ENCODE results near the gene ALG2. TPM values are rescaled to one million over a fixed set of nuclear protein-coding genes. Genes with fewer than 3 reads are reported as not detected.

Gene ALG2
- total and polyA plus RNA-seq, 5 experiments from 2014 or later: 16.1 to 23.7 (median 17.8) TPM

DNA sequence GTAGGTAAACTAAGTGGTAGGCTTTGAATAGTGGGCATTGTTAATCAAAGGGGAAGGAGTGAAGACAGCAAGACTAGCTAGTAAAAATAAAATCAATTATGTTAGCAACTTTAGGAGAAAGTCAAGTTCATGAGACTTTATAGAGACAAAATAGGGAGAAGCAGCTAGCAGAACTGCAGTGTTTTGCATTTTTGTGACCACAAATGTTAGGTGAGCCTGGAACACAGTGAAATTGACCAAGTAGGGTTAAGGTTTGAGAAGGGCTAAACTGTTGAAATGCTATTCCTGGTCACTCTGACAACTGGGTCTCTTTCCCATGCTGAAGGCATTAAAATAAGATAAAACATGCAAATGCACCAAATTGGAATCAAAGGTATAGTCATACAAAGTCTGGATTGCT is 13.3 kb upstream of the ALG2 start:
- peaks cover 4 to 19% (median 6%) of the 10 kb centered on the region in 4 donors for H3K4me1 Mint-ChIP-seq
- no peak for DNase-seq
- H3K27me3 Mint-ChIP-seq: no peaks in the 10 kb centered on the region
- peak overlapping the region in 1 of 10 donors; percentile 4 for H3K27ac Mint-ChIP-seq
- H3K9me3 Mint-ChIP-seq: no peaks in the 10 kb centered on the region
- POLR2A ChIA-PET: no interaction called here
- peaks cover 2 to 56% (median 19%) of the 10 kb centered on the region in 3 donors for H3K36me3 Mint-ChIP-seq
- no peak for ATAC-seq
- H3K4me3 Mint-ChIP-seq: no peak overlapping the region

DNA sequence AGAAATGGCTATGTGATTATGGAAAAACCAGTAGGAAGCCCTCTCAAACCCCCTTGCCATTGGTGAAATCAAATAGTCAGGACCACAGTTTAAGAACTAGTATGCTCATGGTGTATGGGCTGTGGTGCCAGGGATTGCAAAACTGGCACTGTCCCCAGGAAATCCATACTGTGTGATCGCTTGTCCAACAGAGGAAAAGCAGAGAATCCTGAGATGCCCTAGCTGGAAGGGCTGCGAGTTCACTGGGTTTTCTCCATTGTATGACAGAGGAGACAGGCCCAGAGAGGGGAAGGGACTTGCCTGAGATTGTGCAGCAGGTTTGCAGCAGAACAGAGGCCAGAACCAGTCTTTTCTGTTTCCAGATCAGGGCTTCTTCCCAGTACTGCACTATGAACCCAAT is 12.9 kb upstream of the ALG2 start:
- POLR2A ChIA-PET: interaction anchor here (1.3 kb wide), 1 partner anchor 12 kb away, joined by 3 read pairs; the partner anchor contains the start of gene SEC61B
- peaks cover 0 to 52% (median 16%) of the 10 kb centered on the region in 3 donors for H3K36me3 Mint-ChIP-seq
- H3K27me3 Mint-ChIP-seq: no peaks in the 10 kb centered on the region
- DNase-seq: no peak
- H3K9me3 Mint-ChIP-seq: no peaks in the 10 kb centered on the region
- no peak overlapping the region for H3K4me3 Mint-ChIP-seq
- H3K4me1 Mint-ChIP-seq: peaks cover 4 to 19% (median 6%) of the 10 kb centered on the region in 4 donors
- H3K27ac Mint-ChIP-seq: peak overlapping the region in 1 of 10 donors; percentile 4
- no peak for ATAC-seq

DNA sequence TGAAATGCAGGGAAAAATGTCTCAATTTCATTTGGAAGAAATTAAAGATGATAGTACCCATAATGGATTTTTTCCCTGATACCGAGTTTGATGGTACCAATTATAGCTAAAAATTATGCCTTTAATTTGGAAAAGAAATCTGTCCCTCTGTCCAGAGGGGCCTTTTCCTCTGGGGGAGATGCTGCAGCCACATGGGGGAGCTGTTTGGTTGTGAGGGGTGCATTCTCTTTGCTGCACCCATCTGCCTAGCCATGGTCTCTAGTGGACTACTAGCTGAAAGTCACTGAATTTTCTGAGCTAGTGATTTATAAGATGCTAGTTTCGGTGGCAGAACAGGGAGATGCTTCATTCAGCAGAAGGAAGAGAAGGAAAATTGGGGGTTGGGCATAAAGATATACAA is 10.0 kb upstream of the ALG2 start:
- Mint-ChIP-seq H3K27ac (peak overlapping the region in 1 of 10 donors; percentile 26), H3K36me3 (peaks cover 0 to 59% (median 9%) of the 10 kb centered on the region in 3 donors), H3K9me3 (no peaks in the 10 kb centered on the region), H3K4me1 (peaks cover 6 to 18% (median 13%) of the 10 kb centered on the region in 4 donors), H3K4me3 (no peak overlapping the region), H3K27me3 (no peaks in the 10 kb centered on the region)
- DNase-seq (peak in 2 of 10 donors; percentile 9 to 18), ATAC-seq (peak in 1 of 2 donors; percentile 37)
- POLR2A ChIA-PET: interaction anchor here (0.6 kb wide), 1 partner anchor 24 kb away, joined by 3 read pairs; no protein-coding TSS in a partner anchor

DNA sequence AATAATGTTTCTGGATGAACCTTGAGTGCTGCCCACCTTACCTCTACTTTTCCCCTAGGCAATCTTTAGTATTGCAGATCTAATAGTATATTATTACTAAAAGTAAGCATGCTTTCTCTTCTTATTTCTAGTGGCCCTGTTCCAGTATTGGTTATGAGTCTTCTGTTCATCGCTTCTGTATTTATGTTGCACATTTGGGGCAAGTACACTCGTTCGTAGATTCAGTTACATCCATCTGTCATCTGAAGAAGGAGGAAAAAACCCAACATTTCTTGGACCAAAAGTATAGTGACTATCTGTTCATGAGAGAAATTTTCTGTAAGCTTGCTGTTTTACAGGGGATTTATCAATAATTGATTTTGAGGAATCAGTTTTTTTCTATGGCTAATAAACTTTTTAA is 8.5 kb upstream of the ALG2 start:
- Mint-ChIP-seq H3K36me3 (peaks cover 0 to 72% (median 9%) of the 10 kb centered on the region in 3 donors), H3K27ac (peak overlapping the region in 1 of 10 donors; percentile 62), H3K9me3 (no peaks in the 10 kb centered on the region), H3K4me1 (peaks cover 11 to 24% (median 19%) of the 10 kb centered on the region in 4 donors), H3K27me3 (no peaks in the 10 kb centered on the region), H3K4me3 (no peak overlapping the region)
- ATAC-seq (no peak), DNase-seq (no peak)
- POLR2A ChIA-PET: no interaction called here

DNA sequence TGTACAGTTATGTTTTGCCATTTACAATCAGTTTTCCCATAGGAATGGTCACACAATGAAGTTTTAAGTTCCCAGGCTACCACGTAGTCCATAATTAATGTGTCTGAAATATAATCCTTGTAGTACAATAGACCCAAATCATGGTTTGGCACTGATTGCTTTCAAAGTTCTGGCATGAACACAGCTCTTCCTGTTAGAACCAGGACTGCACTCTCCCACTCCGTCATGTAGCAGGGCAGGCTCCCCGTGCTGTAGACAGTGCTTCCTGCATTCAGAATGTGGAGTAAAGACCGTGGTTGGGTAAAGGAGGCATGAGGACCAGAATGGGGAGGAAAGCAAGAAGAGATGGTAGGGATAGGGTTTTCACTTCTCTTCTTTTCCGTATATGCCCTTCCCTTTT is 4.3 kb upstream of the ALG2 start:
- Mint-ChIP-seq H3K4me3 (peak overlapping the region in 1 of 10 donors; percentile 10), H3K36me3 (peaks cover 0 to 64% (median 6%) of the 10 kb centered on the region in 3 donors), H3K4me1 (peaks cover 30 to 56% (median 53%) of the 10 kb centered on the region in 4 donors), H3K27me3 (no peaks in the 10 kb centered on the region), H3K9me3 (no peaks in the 10 kb centered on the region), H3K27ac (peak overlapping the region in 2 of 10 donors; percentile 41 to 56)
- DNase-seq (no peak), ATAC-seq (no peak)
- POLR2A ChIA-PET: no interaction called here

DNA sequence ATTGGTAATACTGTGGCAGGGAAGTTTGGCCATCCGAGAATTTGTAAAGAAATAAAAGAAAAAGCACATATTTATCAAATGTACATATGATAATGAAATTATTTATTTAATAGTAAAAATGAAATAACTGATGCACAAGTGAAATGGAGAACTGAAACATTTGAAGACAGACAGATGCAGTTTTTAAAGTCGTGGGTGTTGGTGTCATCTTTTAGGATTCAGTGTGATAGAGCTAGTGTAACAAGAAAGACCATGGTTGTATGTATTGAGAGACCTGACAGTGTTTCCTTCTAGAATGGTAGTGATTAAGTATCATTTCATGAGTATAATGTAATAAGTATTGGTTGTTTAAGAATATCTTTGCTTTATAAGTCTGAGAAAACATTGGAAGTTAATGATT is 2.7 kb upstream of the ALG2 start:
- H3K27ac Mint-ChIP-seq: peak overlapping the region in 5 of 10 donors; percentile 17 to 73 (median 27)
- peaks cover 37 to 68% (median 67%) of the 10 kb centered on the region in 4 donors for H3K4me1 Mint-ChIP-seq
- POLR2A ChIA-PET: interaction anchor here (1.3 kb wide), 1 partner anchor 8 kb away, joined by 3 read pairs; no protein-coding TSS in a partner anchor
- H3K4me3 Mint-ChIP-seq: peak overlapping the region in 6 of 10 donors; percentile 8 to 98 (median 68)
- H3K27me3 Mint-ChIP-seq: no peaks in the 10 kb centered on the region
- peaks cover 0 to 54% (median 6%) of the 10 kb centered on the region in 3 donors for H3K36me3 Mint-ChIP-seq
- DNase-seq (no peak), ATAC-seq (no peak)
- no peaks in the 10 kb centered on the region for H3K9me3 Mint-ChIP-seq

DNA sequence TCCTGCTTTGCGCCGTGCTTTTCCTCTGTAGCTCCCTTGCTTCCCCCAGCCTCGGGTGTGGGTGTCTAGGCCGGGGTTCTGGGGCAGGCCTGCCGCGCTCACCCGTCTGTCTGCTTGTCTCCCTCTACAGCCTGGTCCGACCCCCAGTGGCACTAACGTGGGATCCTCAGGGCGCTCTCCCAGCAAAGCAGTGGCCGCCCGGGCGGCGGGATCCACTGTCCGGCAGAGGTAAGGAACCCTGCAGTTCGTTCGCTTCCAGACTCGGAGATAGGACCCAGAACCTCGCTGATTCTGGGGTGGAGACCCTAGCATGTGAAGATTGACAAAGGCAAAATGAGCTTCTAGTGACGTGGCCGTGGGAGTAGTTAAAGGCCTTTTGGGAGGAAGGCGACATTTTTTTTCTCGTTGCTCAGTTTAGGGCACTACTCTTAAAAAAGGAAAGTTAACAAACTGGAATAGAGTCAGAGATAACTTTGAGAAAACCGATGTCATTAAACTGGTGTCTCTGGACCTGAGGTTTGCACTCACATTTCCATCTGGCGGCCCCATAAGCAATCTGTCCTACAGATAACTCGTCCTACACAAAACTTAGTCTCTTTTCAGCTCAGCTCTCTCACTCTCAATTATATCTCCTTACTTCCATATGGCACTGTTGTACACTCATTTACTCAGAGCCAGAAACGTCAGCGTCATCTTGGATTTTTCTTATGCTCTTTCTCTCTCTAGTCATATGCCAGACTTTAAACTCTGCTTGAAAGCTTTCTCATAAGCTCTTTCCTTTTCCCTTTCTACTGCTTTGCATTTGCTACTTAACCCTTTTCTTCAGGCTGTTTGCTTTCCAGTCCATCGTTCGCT is 901 bp upstream of the ALG2 start:
- H3K27ac Mint-ChIP-seq: peak overlapping the region; percentile 99 to 100 (median 100)
- DNase-seq (no peak), ATAC-seq (peak in 1 of 2 donors; percentile 41)
- peaks cover 9 to 52% (median 11%) of the 10 kb centered on the region in 3 donors for H3K36me3 Mint-ChIP-seq
- H3K27me3 Mint-ChIP-seq: no peaks in the 10 kb centered on the region
- no peaks in the 10 kb centered on the region for H3K9me3 Mint-ChIP-seq
- POLR2A ChIA-PET: interaction anchor here (0.6 to 1.8 kb wide), 9 partner anchors 11 to 597 kb away, joined by 3 to 5 read pairs (median 3); no protein-coding TSS in a partner anchor
- peak overlapping the region; percentile 95 to 100 (median 98) for H3K4me3 Mint-ChIP-seq
- peaks cover 43 to 82% (median 79%) of the 10 kb centered on the region in 4 donors for H3K4me1 Mint-ChIP-seq

DNA sequence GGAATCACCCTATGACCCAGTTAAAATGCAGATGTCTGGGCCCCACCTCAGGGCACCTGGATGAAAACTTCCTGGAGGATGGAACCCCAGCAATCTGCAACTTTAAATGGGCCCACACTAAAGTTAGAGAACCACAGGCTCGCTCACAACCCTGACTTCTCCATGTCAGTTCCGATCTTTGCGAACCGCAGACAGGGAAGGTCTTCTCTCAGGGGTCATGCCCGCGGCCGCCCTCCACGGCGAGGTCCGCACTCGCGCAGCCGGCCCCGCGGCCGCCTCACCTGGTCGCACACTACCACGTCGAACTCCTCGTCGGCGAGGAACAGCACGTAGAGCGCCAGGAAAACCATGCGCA is 499 bp downstream of the ALG2 start:
- H3K4me1 Mint-ChIP-seq: peaks cover 45 to 88% (median 83%) of the 10 kb centered on the region in 4 donors
- peaks cover 13 to 54% (median 16%) of the 10 kb centered on the region in 3 donors for H3K36me3 Mint-ChIP-seq
- no peaks in the 10 kb centered on the region for H3K27me3 Mint-ChIP-seq
- DNase-seq (no peak), ATAC-seq (no peak)
- H3K4me3 Mint-ChIP-seq: peak overlapping the region; percentile 85 to 100 (median 98)
- peak overlapping the region; percentile 81 to 100 (median 92) for H3K27ac Mint-ChIP-seq
- POLR2A ChIA-PET: interaction anchor here (0.7 to 1.8 kb wide), 5 partner anchors 9 to 274 kb away, joined by 3 to 5 read pairs (median 4); no protein-coding TSS in a partner anchor
- H3K9me3 Mint-ChIP-seq: no peaks in the 10 kb centered on the region

DNA sequence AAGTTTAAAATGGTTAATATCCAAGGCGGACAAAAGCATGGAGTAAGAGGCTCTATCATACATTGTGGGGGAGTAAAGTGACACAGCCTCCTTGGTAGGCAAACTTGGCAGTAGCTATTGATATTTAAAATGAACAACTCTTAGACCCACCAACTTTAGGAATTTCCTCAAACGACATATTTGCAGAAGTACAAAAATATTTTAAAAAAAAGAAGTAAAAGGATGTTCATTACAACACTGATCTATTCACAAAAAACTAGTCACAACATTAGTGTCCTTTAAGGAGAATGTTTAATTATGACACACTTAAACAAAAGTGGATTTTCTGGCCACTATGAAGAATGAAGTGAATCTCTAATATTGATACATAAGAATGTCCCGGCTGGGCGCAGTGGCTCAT is 1.7 kb downstream of the ALG2 start:
- no peak for DNase-seq
- peaks cover 20 to 50% (median 24%) of the 10 kb centered on the region in 3 donors for H3K36me3 Mint-ChIP-seq
- H3K4me3 Mint-ChIP-seq: peak overlapping the region; percentile 43 to 100 (median 74)
- H3K27me3 Mint-ChIP-seq: no peaks in the 10 kb centered on the region
- no peaks in the 10 kb centered on the region for H3K9me3 Mint-ChIP-seq
- H3K4me1 Mint-ChIP-seq: peaks cover 38 to 82% (median 77%) of the 10 kb centered on the region in 4 donors
- peak overlapping the region in 8 of 10 donors; percentile 2 to 89 (median 75) for H3K27ac Mint-ChIP-seq
- ATAC-seq: no peak
- POLR2A ChIA-PET: no interaction called here

DNA sequence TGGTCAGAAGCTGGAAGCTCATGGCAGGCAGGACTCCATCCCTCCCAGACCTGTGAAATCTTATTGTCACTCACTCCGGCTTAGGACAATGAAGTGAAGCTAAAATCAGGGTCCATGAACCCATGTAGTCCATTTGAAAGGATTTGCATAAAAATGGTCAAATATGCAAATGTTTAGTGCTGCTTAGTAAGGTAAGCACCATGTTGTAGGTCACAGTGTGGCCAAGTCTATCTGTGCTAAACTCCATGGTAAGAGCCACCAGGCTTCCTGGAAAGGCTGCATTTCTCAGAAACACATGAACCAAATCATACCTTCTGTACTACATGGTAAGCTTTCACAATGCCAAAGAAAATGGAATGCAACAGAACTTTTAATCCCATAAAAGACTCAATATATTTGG is 5.7 kb downstream of the ALG2 start:
- ATAC-seq (no peak), DNase-seq (no peak)
- Mint-ChIP-seq H3K4me3 (no peak overlapping the region), H3K4me1 (peaks cover 19 to 57% (median 45%) of the 10 kb centered on the region in 4 donors), H3K36me3 (peaks cover 24 to 44% (median 28%) of the 10 kb centered on the region in 3 donors), H3K27me3 (no peaks in the 10 kb centered on the region), H3K9me3 (peaks cover 0 to 3% (median 0%) of the 10 kb centered on the region in 9 donors), H3K27ac (no peak overlapping the region)
- POLR2A ChIA-PET: interaction anchor here (1.2 kb wide), 1 partner anchor 9 kb away, joined by 3 read pairs; no protein-coding TSS in a partner anchor

DNA sequence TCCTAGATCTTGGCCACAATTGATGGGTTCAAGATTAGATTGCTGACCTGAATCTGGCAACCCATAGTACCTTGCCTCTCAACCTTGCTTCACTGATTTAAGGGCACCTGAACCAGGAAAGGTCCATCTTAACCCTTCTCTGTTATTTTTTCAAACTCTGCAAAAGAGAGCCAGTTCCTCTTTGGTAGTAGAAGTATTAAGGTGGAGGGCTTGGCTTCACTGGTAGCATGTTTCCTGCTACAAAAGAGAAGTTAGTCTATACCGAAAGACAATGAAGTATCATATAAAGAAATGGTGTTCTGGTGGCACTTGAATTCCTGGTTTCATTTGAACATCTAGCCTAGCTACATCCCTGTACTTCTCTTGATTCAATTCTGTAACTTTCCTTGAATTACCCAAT is 8.5 kb downstream of the ALG2 start:
- Mint-ChIP-seq H3K4me1 (peaks cover 5 to 31% (median 20%) of the 10 kb centered on the region in 4 donors), H3K9me3 (peaks cover 6 to 26% (median 15%) of the 10 kb centered on the region in 9 donors), H3K36me3 (peaks cover 26 to 36% (median 33%) of the 10 kb centered on the region in 3 donors), H3K27ac (no peak overlapping the region), H3K27me3 (peaks cover 0 to 4% (median 0%) of the 10 kb centered on the region in 5 donors), H3K4me3 (no peak overlapping the region)
- DNase-seq (no peak), ATAC-seq (no peak)
- POLR2A ChIA-PET: interaction anchor here (0.9 kb wide), 1 partner anchor 16 kb away, joined by 3 read pairs; no protein-coding TSS in a partner anchor

DNA sequence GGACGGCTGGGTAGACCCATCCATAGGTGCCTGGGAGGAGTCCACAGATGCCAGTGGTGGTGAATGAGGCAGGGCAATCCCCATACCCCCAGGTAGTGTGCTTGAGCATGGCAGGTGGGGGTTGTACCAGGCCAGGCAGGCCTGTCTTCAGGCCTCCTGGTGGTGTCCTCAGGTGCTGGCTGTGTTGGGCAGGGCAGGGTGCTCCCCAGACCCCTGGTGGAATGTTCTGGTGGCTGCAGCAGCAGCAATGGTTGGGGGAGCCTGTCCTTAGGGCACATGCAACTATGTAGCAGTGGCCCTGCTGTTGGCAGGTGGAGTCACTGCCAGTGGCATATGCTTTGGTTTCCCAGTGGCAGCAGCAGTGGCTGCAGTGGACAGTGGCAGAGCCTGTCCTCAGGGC is 10.0 kb downstream of the ALG2 start:
- Mint-ChIP-seq H3K27ac (no peak overlapping the region), H3K36me3 (peaks cover 22 to 25% (median 25%) of the 10 kb centered on the region in 3 donors), H3K27me3 (peaks cover 0 to 4% (median 0%) of the 10 kb centered on the region in 5 donors), H3K4me1 (peaks cover 3 to 20% (median 9%) of the 10 kb centered on the region in 4 donors), H3K4me3 (no peak overlapping the region), H3K9me3 (peaks cover 10 to 40% (median 25%) of the 10 kb centered on the region in 9 donors)
- no peak for ATAC-seq
- POLR2A ChIA-PET: interaction anchor here (0.9 to 1.9 kb wide), 2 partner anchors 10 to 62 kb away, joined by 3 to 5 read pairs; partner anchors contain the start of genes ALG2 and SEC61B
- DNase-seq: no peak
